GM19025 (cell line): ENCODE data around the gene C16orf90.
"Not testable (repeated sequence)": the region's sequence is repeated elsewhere in the genome, so short reads cannot be mapped to it uniquely, and the experiment has no call there.

Experiments used
- ATAC-seq: cut with Tn5 transposase; IDR thresholded peaks from one replicate; pipeline ENCODE4 v1.9.1; 2021; ENCODE audit warnings: mild to moderate bottlenecking, low read depth, moderate library complexity; ENCODE audit not compliant: unreplicated experiment

The C16orf90 gene

GRCh38 chr16:3495176-3495575 is at the start of gene C16orf90:
Gene C16orf90 (minus strand): TSS chr16:3495489. CDS start chr16:3495421, 68 bp downstream.
- no peak for ATAC-seq

- ATAC-seq, result no peak
Measured at GRCh38 chr16:3542601-3543373, 47.5 kb upstream of the C16orf90 start.

GRCh38 chr16:3541527-3542155 is 46.4 kb upstream of the C16orf90 start:
- no peak for ATAC-seq

- no peak for ATAC-seq
Measured at GRCh38 chr16:3538222-3538621, 42.9 kb upstream of the C16orf90 start.

- ATAC-seq, result no peak
Measured at GRCh38 chr16:3536851-3537250, 41.6 kb upstream of the C16orf90 start.

GRCh38 chr16:3536271-3536731 is 41.0 kb upstream of the C16orf90 start:
- ATAC-seq, result no peak

GRCh38 chr16:3534126-3534525 is 38.8 kb upstream of the C16orf90 start:
- no peak for ATAC-seq

GRCh38 chr16:3532741-3533140 is 37.5 kb upstream of the C16orf90 start:
- ATAC-seq, result no peak

- ATAC-seq, result no peak
Measured at GRCh38 chr16:3530371-3530914, 35.2 kb upstream of the C16orf90 start.

GRCh38 chr16:3529175-3529574 is 33.9 kb upstream of the C16orf90 start:
- no peak for ATAC-seq

- ATAC-seq, result no peak
Measured at GRCh38 chr16:3528406-3528805, 33.1 kb upstream of the C16orf90 start.

- not testable (repeated sequence) for ATAC-seq
Measured at GRCh38 chr16:3527216-3527829, 32.0 kb upstream of the C16orf90 start.

- ATAC-seq, result no peak
Measured at GRCh38 chr16:3525951-3526350, 30.7 kb upstream of the C16orf90 start.

- ATAC-seq, result no peak
Measured at GRCh38 chr16:3523281-3523680, 28.0 kb upstream of the C16orf90 start.

GRCh38 chr16:3520841-3521240 is 25.6 kb upstream of the C16orf90 start:
- ATAC-seq, result no peak

GRCh38 chr16:3520413-3520812 is 25.1 kb upstream of the C16orf90 start:
- no peak for ATAC-seq

GRCh38 chr16:3519581-3519980 is 24.3 kb upstream of the C16orf90 start:
- ATAC-seq, result no peak

- ATAC-seq, result no peak
Measured at GRCh38 chr16:3518986-3519348, 23.7 kb upstream of the C16orf90 start.

- no peak for ATAC-seq
Measured at GRCh38 chr16:3518292-3518985, 23.1 kb upstream of the C16orf90 start.

GRCh38 chr16:3515897-3516296 is 20.6 kb upstream of the C16orf90 start:
- ATAC-seq, result no peak

- no peak for ATAC-seq
Measured at GRCh38 chr16:3514621-3515020, 19.3 kb upstream of the C16orf90 start.
